Smooth muscle cell (in vitro differentiated cells): ENCODE measurements around the gene ADGRA1. TPM values are rescaled to one million over a fixed set of nuclear protein-coding genes. Genes with fewer than 3 reads are reported as not detected.

Experiments used
- DNase-seq: peaks from one replicate; lab custom pipeline; 2025; ENCODE audit not compliant: unreplicated experiment; lab: John Stamatoyannopoulos, UW
- H2AFZ ChIP-seq: fragments of 200-600 bp; sonication (generic); 2 replicates; pipeline ENCODE4 v1.6.0; 2016; ENCODE audit warnings: antibody characterized with exemption, low read depth, mild to moderate bottlenecking
- H3F3A ChIP-seq: fragments of 200-600 bp; sonication (generic); 2 replicates; pipeline ENCODE4 v1.6.0; 2017; ENCODE audit warnings: antibody characterized with exemption, low read depth
- H3K27ac ChIP-seq: fragments of 200-600 bp; sonication (generic); 2 replicates; pipeline ENCODE4 v1.5.1; 2016; ENCODE audit warnings: low read depth, mild to moderate bottlenecking
- H3K27me3 ChIP-seq: fragments of 200-600 bp; sonication (generic); 2 replicates; pipeline ENCODE4 v1.6.1; 2016; ENCODE audit warnings: low read depth, mild to moderate bottlenecking
- H3K36me3 ChIP-seq: fragments of 200-600 bp; sonication (generic); 2 replicates; pipeline ENCODE4 v1.5.1; 2016; ENCODE audit warnings: low read depth
- H3K4me1 ChIP-seq: fragments of 200-600 bp; sonication (generic); 2 replicates; pipeline ENCODE4 v1.5.1; 2016; ENCODE audit warnings: low read depth
- H3K4me2 ChIP-seq: fragments of 200-600 bp; sonication (generic); 2 replicates; pipeline ENCODE4 v1.6.0; 2016; ENCODE audit warnings: mild to moderate bottlenecking
- H3K4me3 ChIP-seq: fragments of 200-600 bp; sonication (generic); 2 replicates; pipeline ENCODE4 v1.5.1; 2016; ENCODE audit warnings: mild to moderate bottlenecking
- H3K79me2 ChIP-seq: fragments of 200-600 bp; sonication (generic); 2 replicates; pipeline ENCODE4 v1.6.0; 2016; ENCODE audit warnings: low read depth, mild to moderate bottlenecking
- H3K9ac ChIP-seq: fragments of 200-600 bp; sonication (generic); 2 replicates; pipeline ENCODE4 v1.6.0; 2016; ENCODE audit warnings: low read depth
- H3K9me3 ChIP-seq: fragments of 200-600 bp; sonication (generic); replicated peaks from 2 replicates; pipeline ENCODE4 v1.5.1; 2016; ENCODE audit warnings: low read depth
- H4K20me1 ChIP-seq: fragments of 200-600 bp; sonication (generic); 2 replicates; pipeline ENCODE4 v1.6.0; 2016; ENCODE audit warnings: low read depth
- CTCF ChIP-seq: fragments of 200-600 bp; sonication (generic); IDR thresholded peaks from 2 replicates; pipeline ENCODE4 v1.5.1; 2017; ENCODE audit warnings: borderline replicate concordance, mild to moderate bottlenecking, antibody characterized with exemption; ENCODE audit not compliant: insufficient read depth, poor library complexity, severe bottlenecking
- WGBS: methylation state at CpG from one replicate; pipeline ENCODE4 v1.1.7; 2016; ENCODE audit warnings: low lambda C conversion rate; 5-methylcytosine and 5-hydroxymethylcytosine counted together
- polyA plus RNA-seq: library from polyadenylated mRNA; unstranded; fragments of >200 nt; fragmentation: Nextera tagmentation; extraction: Ambion mirVana; gene quantifications from 2 replicates; pipeline ENCODE4 v1.2.1, GENCODE V29; 2016
- total RNA-seq: library from RNA; depleted of rRNA; stranded (reverse); fragments of >200 nt; gene quantifications from 2 replicates; pipeline ENCODE4 v1.2.3, GENCODE V29; 2014

The ADGRA1 gene
- total and polyA plus RNA-seq, 2 experiments from 2014 or later: not detected

- no peaks in the 10 kb centered on the region for H3K9me3 ChIP-seq
- H3K4me1 ChIP-seq: no peaks in the 10 kb centered on the region
- H2AFZ ChIP-seq: no peak overlapping the region
- no peaks in the 10 kb centered on the region for H3K79me2 ChIP-seq
- H3K27me3 ChIP-seq: peaks cover 13% of the 10 kb centered on the region
- no peak for DNase-seq
- TF ChIP-seq CTCF: no peak
- no peaks in the 10 kb centered on the region for H4K20me1 ChIP-seq
- no peak overlapping the region for H3K4me3 ChIP-seq
- H3K36me3 ChIP-seq: no peaks in the 10 kb centered on the region
- no peak overlapping the region for H3K27ac ChIP-seq
- WGBS: 90% methylated on average over 15 of the region's 23 CpGs
- H3K9ac ChIP-seq: no peak overlapping the region
- H3F3A ChIP-seq: no peaks in the 10 kb centered on the region
- no peak overlapping the region for H3K4me2 ChIP-seq
These were observed 36.1 kb downstream of the ADGRA1 start for GRCh38 chr10:133123746-133124356.

- peak; percentile 21 for DNase-seq
- H2AFZ ChIP-seq: peak overlapping the region; percentile 36
These were observed 36.9 kb downstream of the ADGRA1 start for GRCh38 chr10:133124357-133125211.

GRCh38 chr10:133125901-133126300 lies 38.2 kb downstream of the ADGRA1 start:
- no peaks in the 10 kb centered on the region for H3K9me3 ChIP-seq
- H3K9ac ChIP-seq: no peak overlapping the region
- DNase-seq: no peak
- H3K4me1 ChIP-seq: no peaks in the 10 kb centered on the region
- no peak overlapping the region for H3K27ac ChIP-seq
- TF ChIP-seq CTCF: no peak
- H3K4me2 ChIP-seq: no peak overlapping the region
- H3K79me2 ChIP-seq: no peaks in the 10 kb centered on the region
- H3K4me3 ChIP-seq: no peak overlapping the region
- H3F3A ChIP-seq: no peaks in the 10 kb centered on the region
- H4K20me1 ChIP-seq: no peaks in the 10 kb centered on the region
- 95% methylated on average over 9 of the region's 9 CpGs for WGBS
- peaks cover 13% of the 10 kb centered on the region for H3K27me3 ChIP-seq
- no peaks in the 10 kb centered on the region for H3K36me3 ChIP-seq
- H2AFZ ChIP-seq: no peak overlapping the region

More at GRCh38 chr10:133124357-133125211, 36.9 kb downstream of the ADGRA1 start:
- H3F3A ChIP-seq: no peaks in the 10 kb centered on the region
- peak overlapping the region; percentile 75 for H3K4me2 ChIP-seq
- 61% methylated on average over 32 of the region's 58 CpGs for WGBS
- H4K20me1 ChIP-seq: no peaks in the 10 kb centered on the region
- TF ChIP-seq CTCF: peak; percentile 62
- no peaks in the 10 kb centered on the region for H3K79me2 ChIP-seq
- no peak overlapping the region for H3K9ac ChIP-seq
- no peaks in the 10 kb centered on the region for H3K4me1 ChIP-seq
- no peak overlapping the region for H3K27ac ChIP-seq
- H3K4me3 ChIP-seq: no peak overlapping the region
- H3K36me3 ChIP-seq: no peaks in the 10 kb centered on the region
- H3K27me3 ChIP-seq: peaks cover 13% of the 10 kb centered on the region
- H3K9me3 ChIP-seq: no peaks in the 10 kb centered on the region
